ENCODE measurements around the gene INHBE. TPM values are rescaled to one million over a fixed set of nuclear protein-coding genes. Genes with fewer than 3 reads are reported as not detected.

The INHBE gene
- polyA plus RNA-seq, 1 experiment = 10.8 TPM

DNA sequence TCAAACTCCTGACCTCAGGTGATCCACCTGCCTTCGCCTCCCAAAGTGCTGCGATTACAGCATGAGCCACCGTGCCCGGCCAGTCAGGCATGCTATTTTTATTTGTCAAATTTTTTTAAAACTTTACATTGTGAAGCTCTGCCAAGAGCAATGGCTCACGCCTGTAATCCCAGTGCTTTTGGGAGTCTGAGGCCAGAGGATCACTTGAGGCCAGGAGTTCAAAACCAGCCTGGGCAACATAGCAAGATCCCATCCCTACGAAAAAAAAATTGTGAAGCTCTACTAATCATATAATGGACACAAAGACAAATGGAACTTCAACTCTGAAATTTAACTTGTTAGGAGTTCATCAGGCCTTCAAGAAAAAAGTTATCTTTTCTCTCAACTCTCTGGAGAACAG, 26.1 kb upstream of the INHBE start:
- TF ChIP-seq, protein P1, sequence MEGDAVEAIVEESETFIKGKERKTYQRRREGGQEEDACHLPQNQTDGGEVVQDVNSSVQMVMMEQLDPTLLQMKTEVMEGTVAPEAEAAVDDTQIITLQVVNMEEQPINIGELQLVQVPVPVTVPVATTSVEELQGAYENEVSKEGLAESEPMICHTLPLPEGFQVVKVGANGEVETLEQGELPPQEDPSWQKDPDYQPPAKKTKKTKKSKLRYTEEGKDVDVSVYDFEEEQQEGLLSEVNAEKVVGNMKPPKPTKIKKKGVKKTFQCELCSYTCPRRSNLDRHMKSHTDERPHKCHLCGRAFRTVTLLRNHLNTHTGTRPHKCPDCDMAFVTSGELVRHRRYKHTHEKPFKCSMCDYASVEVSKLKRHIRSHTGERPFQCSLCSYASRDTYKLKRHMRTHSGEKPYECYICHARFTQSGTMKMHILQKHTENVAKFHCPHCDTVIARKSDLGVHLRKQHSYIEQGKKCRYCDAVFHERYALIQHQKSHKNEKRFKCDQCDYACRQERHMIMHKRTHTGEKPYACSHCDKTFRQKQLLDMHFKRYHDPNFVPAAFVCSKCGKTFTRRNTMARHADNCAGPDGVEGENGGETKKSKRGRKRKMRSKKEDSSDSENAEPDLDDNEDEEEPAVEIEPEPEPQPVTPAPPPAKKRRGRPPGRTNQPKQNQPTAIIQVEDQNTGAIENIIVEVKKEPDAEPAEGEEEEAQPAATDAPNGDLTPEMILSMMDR (IDR thresholded peaks at IDR 0.05; ENCODE audit: low read depth, low read length) = no peak
- no peaks in the 10 kb centered on the region for H3K9me3 ChIP-seq (ENCODE audit: control insufficient read depth, insufficient read depth, low read length)
- POLR2A ChIA-PET = no interaction called here

GRCh38 chr12:57429473-57430111, 25.5 kb upstream of the INHBE start:
- H3K27me3 ChIP-seq (ENCODE audit: control insufficient read depth, insufficient read depth, low read length) = no peaks in the 10 kb centered on the region
- POLR2A ChIA-PET = interaction anchor here (0.6 to 1.0 kb wide), 2 partner anchors 23 to 53 kb away, joined by 4 to 5 read pairs; no protein-coding TSS in a partner anchor
- no peak for DNase-seq (ENCODE audit: low read depth, low spot score)
- TF ChIP-seq, protein P1 (IDR thresholded peaks at IDR 0.05; ENCODE audit: low read depth, low read length) = no peak
- peak overlapping the region; percentile 74 for H3K27ac ChIP-seq (ENCODE audit: low read depth, low read length)
- CTCF ChIA-PET = interaction anchor here (1.7 to 2.1 kb wide), 2 partner anchors 23 to 122 kb away, joined by 9 to 15 read pairs; no protein-coding TSS in a partner anchor
- H3K9me3 ChIP-seq (ENCODE audit: control insufficient read depth, insufficient read depth, low read length) = no peaks in the 10 kb centered on the region
- H3K4me3 ChIP-seq (ENCODE audit: low read depth, low read length) = peak overlapping the region; percentile 72

More for the DNA sequence above, 26.1 kb upstream of the INHBE start:
- Histone ChIP-seq H3K27me3 (ENCODE audit: control insufficient read depth, insufficient read depth, low read length) (no peaks in the 10 kb centered on the region), H3K27ac (ENCODE audit: low read depth, low read length) (no peak overlapping the region), H3K4me3 (ENCODE audit: low read depth, low read length) (no peak overlapping the region; the same call in 1 of the 2 replicates)
- DNase-seq (ENCODE audit: low read depth, low spot score) = no peak
- CTCF ChIA-PET = interaction anchor here (1.7 to 2.1 kb wide), 2 partner anchors 24 to 121 kb away, joined by 9 to 15 read pairs; no protein-coding TSS in a partner anchor

GRCh38 chr12:57430112-57430930, 24.8 kb upstream of the INHBE start:
- CTCF ChIA-PET = interaction anchor here (1.7 to 2.1 kb wide), 2 partner anchors 23 to 122 kb away, joined by 9 to 15 read pairs; no protein-coding TSS in a partner anchor
- peak overlapping the region; percentile 74 for H3K27ac ChIP-seq (ENCODE audit: low read depth, low read length)
- H3K4me3 ChIP-seq (ENCODE audit: low read depth, low read length) = peak overlapping the region; percentile 72
- no peaks in the 10 kb centered on the region for H3K9me3 ChIP-seq (ENCODE audit: control insufficient read depth, insufficient read depth, low read length)
- POLR2A ChIA-PET = interaction anchor here (0.6 to 1.0 kb wide), 2 partner anchors 22 to 54 kb away, joined by 4 to 5 read pairs; no protein-coding TSS in a partner anchor
- no peaks in the 10 kb centered on the region for H3K27me3 ChIP-seq (ENCODE audit: control insufficient read depth, insufficient read depth, low read length)
- TF ChIP-seq, protein P1 (IDR thresholded peaks at IDR 0.05; ENCODE audit: low read depth, low read length) = no peak
- no peak for DNase-seq (ENCODE audit: low read depth, low spot score)

DNA sequence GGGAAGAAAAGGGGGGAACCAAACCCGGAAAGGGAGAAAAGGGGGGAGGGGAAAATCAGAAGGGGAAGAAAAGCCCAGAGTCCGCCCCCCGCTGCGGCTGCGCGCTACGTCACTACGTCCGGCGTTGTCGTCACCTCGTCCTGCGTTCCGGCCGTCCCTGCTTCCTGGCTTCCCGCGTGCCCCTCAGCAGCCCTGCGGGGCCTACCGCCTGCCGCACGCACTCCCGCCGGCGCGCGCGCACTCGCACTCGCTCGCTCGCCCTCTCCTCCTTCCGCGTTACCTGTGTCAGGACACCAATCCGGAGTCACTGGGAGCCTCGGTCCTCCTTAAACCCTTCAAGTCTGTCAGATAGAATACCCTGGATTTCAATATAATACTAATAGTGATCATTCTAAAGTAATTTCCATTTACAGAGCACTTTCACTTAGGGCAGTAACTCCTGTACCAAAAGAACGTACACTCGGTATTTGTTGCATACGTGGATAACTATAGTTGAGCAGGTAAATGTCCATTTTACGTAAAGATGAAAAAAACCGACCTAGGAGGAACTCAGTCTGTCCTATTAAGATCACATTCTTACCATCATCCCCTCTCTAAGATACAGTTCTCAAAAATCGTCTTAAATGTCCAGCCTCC, 24.1 kb upstream of the INHBE start, which contains the start of gene R3HDM2:
TSS of gene R3HDM2 (minus strand) at position 113 of the 636 bp plus-strand sequence. CDS start 120,615 bp downstream, outside the sequence.
- Histone ChIP-seq H3K9me3 (ENCODE audit: control insufficient read depth, insufficient read depth, low read length) (no peaks in the 10 kb centered on the region), H3K27me3 (ENCODE audit: control insufficient read depth, insufficient read depth, low read length) (no peaks in the 10 kb centered on the region), H3K4me3 (ENCODE audit: low read depth, low read length) (peak within 1 kb of the TSS; percentile 72), H3K27ac (ENCODE audit: low read depth, low read length) (peak within 1 kb of the TSS; percentile 74)
- ChIA-PET CTCF (no interaction called here), POLR2A (no interaction called here)
- peak; percentile 87 for DNase-seq (ENCODE audit: low read depth, low spot score)
- TF ChIP-seq, protein P1 (IDR thresholded peaks at IDR 0.05; ENCODE audit: low read depth, low read length) = no peak

Measured in AG04450 (cell line).